Hepatocyte (in vitro differentiated cells): Measurements from ENCODE around the gene HCST. TPM values are rescaled to one million over a fixed set of nuclear protein-coding genes. Genes with fewer than 3 reads are reported as not detected.
"Not testable (repeated sequence)": the region's sequence is repeated elsewhere in the genome, so short reads cannot be mapped to it uniquely, and the experiment has no call there.

Experiments
- DNase-seq: peaks from one replicate; pipeline ENCODE4 v3.0.0-alpha.2; 2016; ENCODE audit warnings: low spot score
- H2AFZ ChIP-seq: fragments of 200-600 bp; sonication (generic); 2 replicates; pipeline ENCODE4 v1.6.0; 2016; ENCODE audit warnings: antibody characterized with exemption, mild to moderate bottlenecking
- H3K27ac ChIP-seq: fragments of 200-600 bp; sonication (generic); 2 replicates; pipeline ENCODE4 v1.5.1; 2016; ENCODE audit warnings: mild to moderate bottlenecking
- H3K27me3 ChIP-seq: fragments of 200-600 bp; sonication (generic); 2 replicates; pipeline ENCODE4 v1.6.1; 2016
- H3K36me3 ChIP-seq: fragments of 200-600 bp; sonication (generic); replicated peaks from 2 replicates; pipeline ENCODE4 v1.5.1; 2016; ENCODE audit warnings: low read depth; ENCODE audit not compliant: insufficient read depth
- H3K4me1 ChIP-seq: fragments of 200-600 bp; sonication (generic); 2 replicates; pipeline ENCODE4 v1.5.1; 2016; ENCODE audit warnings: mild to moderate bottlenecking, moderate library complexity; ENCODE audit not compliant: insufficient read depth
- H3K4me2 ChIP-seq: fragments of 200-600 bp; sonication (generic); 2 replicates; pipeline ENCODE4 v1.6.0; 2016
- H3K4me3 ChIP-seq: fragments of 200-600 bp; sonication (generic); 2 replicates; pipeline ENCODE4 v1.5.1; 2016; ENCODE audit warnings: mild to moderate bottlenecking
- H3K79me2 ChIP-seq: fragments of 200-600 bp; sonication (generic); 2 replicates; pipeline ENCODE4 v1.6.0; 2017; ENCODE audit warnings: mild to moderate bottlenecking
- H3K9me2 ChIP-seq: fragments of 200-600 bp; sonication (generic); replicated peaks from 2 replicates; pipeline ENCODE4 v1.6.0; 2017; ENCODE audit warnings: mild to moderate bottlenecking; ENCODE audit not compliant: insufficient read depth
- H3K9me3 ChIP-seq: fragments of 200-600 bp; sonication (generic); 2 replicates; pipeline ENCODE4 v1.5.1; 2016; ENCODE audit warnings: low read depth, mild to moderate bottlenecking
- H4K20me1 ChIP-seq: fragments of 200-600 bp; sonication (generic); 2 replicates; pipeline ENCODE4 v1.6.0; 2016; ENCODE audit warnings: mild to moderate bottlenecking; ENCODE audit not compliant: insufficient read depth, poor library complexity, severe bottlenecking
- EZH2 ChIP-seq: fragments of 200-600 bp; sonication (generic); IDR thresholded peaks from 2 replicates; pipeline ENCODE4 v1.6.1; 2016; ENCODE audit warnings: antibody characterized with exemption, mild to moderate bottlenecking, borderline replicate concordance
- EZH2phosphoT487 ChIP-seq: fragments of 200-600 bp; sonication (generic); IDR thresholded peaks from one replicate; pipeline ENCODE4 v1.6.1; 2018; ENCODE audit warnings: antibody characterized with exemption, mild to moderate bottlenecking, low read depth, moderate library complexity; ENCODE audit not compliant: unreplicated experiment, severe bottlenecking
- WGBS: methylation state at CpG from one replicate; pipeline ENCODE4 v1.1.6; 2016; ENCODE audit warnings: low lambda C conversion rate; ENCODE audit errors: missing lambda C conversion rate; 5-methylcytosine and 5-hydroxymethylcytosine counted together
- polyA plus RNA-seq: library from polyadenylated mRNA; unstranded; fragments of >200 nt; fragmentation: Nextera tagmentation; extraction: Ambion mirVana; gene quantifications from 2 replicates; pipeline ENCODE4 v1.2.1, GENCODE V29; 2016
- total RNA-seq: library from RNA; depleted of rRNA; stranded (reverse); fragments of >200 nt; gene quantifications from 2 replicates; pipeline ENCODE4 v1.2.3, GENCODE V29; 2014
- TF ChIP-seq, protein P1 (sequence below): fragments of 200-600 bp; sonication (generic); IDR thresholded peaks from 2 replicates; pipeline ENCODE4 v1.5.1; 2016; ENCODE audit warnings: antibody characterized with exemption, mild to moderate bottlenecking; ENCODE audit not compliant: poor library complexity

HCST gene
- total and polyA plus RNA-seq, 2 experiments from 2014 or later = 0.97 to 4.8 TPM

DNA sequence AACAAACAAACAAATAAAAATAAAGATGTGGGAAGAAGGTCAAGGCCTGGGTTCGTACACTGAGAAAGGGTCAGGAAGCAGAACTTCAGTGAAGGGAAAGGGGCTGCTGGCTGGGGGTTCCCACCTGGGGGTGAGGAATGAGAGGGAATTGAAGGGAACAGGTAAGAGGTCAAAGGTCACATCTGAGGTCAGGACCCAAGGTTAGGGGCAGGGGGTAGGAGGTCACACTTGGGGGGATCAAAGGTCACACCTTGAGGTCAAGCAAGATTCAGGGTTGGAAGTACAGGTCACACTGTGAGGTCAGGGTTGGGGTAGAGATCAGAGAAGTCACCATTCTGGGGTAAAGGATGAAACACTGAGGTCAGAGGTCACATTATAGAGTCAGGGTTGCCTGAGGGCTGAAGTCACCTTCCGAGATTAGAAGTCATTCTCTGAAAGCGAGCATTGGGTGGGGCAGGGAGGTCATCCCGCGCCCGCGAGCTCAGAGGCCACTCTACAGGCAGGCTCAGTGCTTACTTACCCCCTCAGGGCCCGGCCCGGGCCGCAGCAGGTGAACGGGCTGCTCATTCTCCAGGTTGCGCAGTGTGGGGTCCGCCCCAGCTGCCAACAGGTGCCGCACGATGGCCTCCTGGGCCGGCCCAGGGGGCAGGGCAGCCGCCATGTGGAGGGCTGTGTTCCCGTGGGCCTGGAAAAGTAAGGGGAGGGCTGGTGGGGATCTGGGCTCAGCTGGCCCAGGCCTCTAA, 12.8 kb upstream of the HCST start:
- Histone ChIP-seq H3K4me1 (no peaks in the 10 kb centered on the region), H3K9me2 (no peaks in the 10 kb centered on the region), H4K20me1 (no peaks in the 10 kb centered on the region), H3K4me3 (no peak overlapping the region), H3K27ac (no peak overlapping the region), H3K36me3 (no peaks in the 10 kb centered on the region), H3K79me2 (no peaks in the 10 kb centered on the region), H3K4me2 (no peak overlapping the region), H3K9me3 (no peaks in the 10 kb centered on the region), H3K27me3 (no peaks in the 10 kb centered on the region), H2AFZ (no peak overlapping the region)
- TF ChIP-seq, protein P1, sequence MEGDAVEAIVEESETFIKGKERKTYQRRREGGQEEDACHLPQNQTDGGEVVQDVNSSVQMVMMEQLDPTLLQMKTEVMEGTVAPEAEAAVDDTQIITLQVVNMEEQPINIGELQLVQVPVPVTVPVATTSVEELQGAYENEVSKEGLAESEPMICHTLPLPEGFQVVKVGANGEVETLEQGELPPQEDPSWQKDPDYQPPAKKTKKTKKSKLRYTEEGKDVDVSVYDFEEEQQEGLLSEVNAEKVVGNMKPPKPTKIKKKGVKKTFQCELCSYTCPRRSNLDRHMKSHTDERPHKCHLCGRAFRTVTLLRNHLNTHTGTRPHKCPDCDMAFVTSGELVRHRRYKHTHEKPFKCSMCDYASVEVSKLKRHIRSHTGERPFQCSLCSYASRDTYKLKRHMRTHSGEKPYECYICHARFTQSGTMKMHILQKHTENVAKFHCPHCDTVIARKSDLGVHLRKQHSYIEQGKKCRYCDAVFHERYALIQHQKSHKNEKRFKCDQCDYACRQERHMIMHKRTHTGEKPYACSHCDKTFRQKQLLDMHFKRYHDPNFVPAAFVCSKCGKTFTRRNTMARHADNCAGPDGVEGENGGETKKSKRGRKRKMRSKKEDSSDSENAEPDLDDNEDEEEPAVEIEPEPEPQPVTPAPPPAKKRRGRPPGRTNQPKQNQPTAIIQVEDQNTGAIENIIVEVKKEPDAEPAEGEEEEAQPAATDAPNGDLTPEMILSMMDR = no peak
- TF ChIP-seq EZH2phosphoT487 (no peak), EZH2 (no peak)
- no peak for DNase-seq
- 94% methylated on average over 18 of the region's 18 CpGs for WGBS

DNA sequence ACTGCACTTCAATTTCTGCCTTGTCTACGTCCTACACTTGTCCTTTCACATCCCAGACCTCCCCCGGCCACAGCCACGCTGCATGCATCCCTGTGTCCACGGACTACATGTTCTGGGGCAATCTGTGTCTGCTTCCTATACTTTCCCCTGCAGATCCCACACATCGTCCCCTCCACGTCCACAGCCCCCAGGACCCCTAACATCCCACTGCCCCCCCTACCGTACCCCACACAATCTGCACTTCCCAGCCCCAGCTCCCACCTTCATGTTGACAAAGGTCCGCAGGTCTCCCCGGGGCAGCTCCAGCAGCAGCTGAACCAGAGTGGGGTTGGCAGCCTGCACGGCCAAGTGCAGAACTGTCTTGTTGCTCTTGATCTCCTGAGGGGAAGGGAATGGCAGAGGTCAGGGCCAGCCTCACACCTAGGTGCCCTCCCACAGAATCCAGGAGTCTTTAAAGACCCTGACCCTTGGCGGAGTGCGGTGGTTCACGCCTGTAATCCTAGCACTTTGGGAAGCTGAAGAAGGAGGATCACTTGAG, 12.1 kb upstream of the HCST start:
- no peaks in the 10 kb centered on the region for H3K9me2 ChIP-seq
- H3K9me3 ChIP-seq = no peaks in the 10 kb centered on the region
- no peak overlapping the region for H3K4me3 ChIP-seq
- H3K27me3 ChIP-seq = no peaks in the 10 kb centered on the region
- H4K20me1 ChIP-seq = no peaks in the 10 kb centered on the region
- H3K36me3 ChIP-seq = no peaks in the 10 kb centered on the region
- 94% methylated on average over 11 of the region's 13 CpGs for WGBS
- H3K4me2 ChIP-seq = no peak overlapping the region
- H3K79me2 ChIP-seq = no peaks in the 10 kb centered on the region
- no peak overlapping the region for H3K27ac ChIP-seq
- no peaks in the 10 kb centered on the region for H3K4me1 ChIP-seq
- TF ChIP-seq EZH2phosphoT487 (no peak), EZH2 (no peak)
- TF ChIP-seq, protein P1 = no peak
- no peak for DNase-seq
- no peak overlapping the region for H2AFZ ChIP-seq

DNA sequence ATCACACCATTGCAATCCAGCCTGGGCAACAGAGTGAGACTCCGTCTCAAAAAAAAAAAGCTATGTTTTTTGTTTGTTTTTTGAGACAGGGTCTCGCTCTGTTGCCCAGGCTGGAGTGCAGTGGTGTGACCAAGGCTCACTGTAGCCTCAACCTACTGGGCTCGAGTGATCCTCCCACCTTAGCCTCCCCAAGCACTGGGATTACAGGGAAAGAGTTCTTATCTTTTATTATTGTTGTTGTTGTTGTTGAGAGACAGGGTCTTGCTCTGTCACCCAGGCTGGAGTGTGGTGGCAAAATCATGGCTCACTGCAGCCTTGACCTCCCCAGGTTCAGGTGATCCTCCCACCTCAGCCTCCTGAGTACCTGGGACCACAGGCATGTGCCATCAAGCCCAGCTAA, 10.5 kb upstream of the HCST start:
- not testable (repeated sequence) for H3K36me3 ChIP-seq, H3K4me3 ChIP-seq, H3K9me3 ChIP-seq, DNase-seq, H4K20me1 ChIP-seq, H3K27me3 ChIP-seq, H3K79me2 ChIP-seq, H3K4me2 ChIP-seq, H2AFZ ChIP-seq, H3K27ac ChIP-seq, H3K4me1 ChIP-seq, H3K9me2 ChIP-seq
- 95% methylated on average over 3 of the region's 3 CpGs for WGBS

DNA sequence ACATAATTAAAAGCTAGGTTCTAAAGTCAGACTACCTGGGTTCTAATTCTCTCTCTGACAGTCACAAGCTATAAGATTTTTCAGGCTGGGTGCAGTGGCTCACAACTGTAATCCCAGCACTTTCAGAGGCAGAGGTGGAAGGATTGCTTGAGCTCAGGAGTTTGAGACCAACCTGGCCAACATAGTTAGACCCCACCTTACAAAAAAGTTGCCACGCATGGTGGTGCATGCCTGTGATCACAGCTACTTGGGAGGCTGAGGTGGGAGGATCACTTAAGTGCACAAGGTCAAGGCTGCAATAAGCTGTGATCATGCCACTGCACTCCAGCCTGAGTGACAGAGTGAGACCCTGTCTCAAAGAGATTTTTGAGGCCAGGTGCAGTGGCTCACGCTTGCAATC, 8.0 kb upstream of the HCST start:
- Histone ChIP-seq H3K4me1 (peaks cover 6% of the 10 kb centered on the region), H3K9me3 (no peaks in the 10 kb centered on the region), H3K4me2 (no peak overlapping the region), H3K36me3 (no peaks in the 10 kb centered on the region), H3K27ac (no peak overlapping the region), H4K20me1 (no peaks in the 10 kb centered on the region), H3K4me3 (no peak overlapping the region), H2AFZ (no peak overlapping the region), H3K79me2 (peaks cover 15% of the 10 kb centered on the region), H3K27me3 (no peaks in the 10 kb centered on the region), H3K9me2 (no peaks in the 10 kb centered on the region)
- 95% methylated on average over 2 of the region's 2 CpGs for WGBS
- no peak for DNase-seq
- no peak for TF ChIP-seq EZH2phosphoT487
- TF ChIP-seq, protein P1 = no peak
- no peak for TF ChIP-seq EZH2
